HUDEP-2 (cell line): ENCODE data around the gene SLC4A1.
A peak's percentile ranks its signal among the peaks of the same experiment; 100 is the strongest.

Experiments used
- DNase-seq, 76 experiments: peaks; one replicate each; lab custom pipeline; 2025; ENCODE audit not compliant: unreplicated experiment in 76 of 76; lab: John Stamatoyannopoulos, UW

Gene SLC4A1

DNA sequence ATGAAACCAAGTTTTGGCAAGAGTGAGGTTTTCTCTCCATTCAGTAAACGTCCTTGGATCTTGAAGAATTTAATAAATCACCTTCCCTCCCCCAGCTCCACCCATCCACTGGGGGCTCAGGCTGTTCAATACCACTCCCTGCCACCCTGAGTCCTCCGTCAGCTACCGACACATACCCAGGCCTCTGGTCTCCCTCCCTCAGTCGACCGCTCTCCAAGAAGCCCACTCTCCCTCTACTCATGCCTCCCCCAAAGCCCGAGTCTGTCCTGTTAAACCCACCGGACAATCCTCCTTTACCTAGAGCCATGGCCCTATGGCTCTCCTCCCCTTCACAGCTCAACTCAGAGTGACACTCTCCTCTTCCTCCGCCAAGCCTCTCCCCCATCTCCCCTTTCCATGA, 19.7 kb upstream of the SLC4A1 start:
- peak in 5 of 76 experiments; percentile 6 to 65 (median 51) for DNase-seq

DNA sequence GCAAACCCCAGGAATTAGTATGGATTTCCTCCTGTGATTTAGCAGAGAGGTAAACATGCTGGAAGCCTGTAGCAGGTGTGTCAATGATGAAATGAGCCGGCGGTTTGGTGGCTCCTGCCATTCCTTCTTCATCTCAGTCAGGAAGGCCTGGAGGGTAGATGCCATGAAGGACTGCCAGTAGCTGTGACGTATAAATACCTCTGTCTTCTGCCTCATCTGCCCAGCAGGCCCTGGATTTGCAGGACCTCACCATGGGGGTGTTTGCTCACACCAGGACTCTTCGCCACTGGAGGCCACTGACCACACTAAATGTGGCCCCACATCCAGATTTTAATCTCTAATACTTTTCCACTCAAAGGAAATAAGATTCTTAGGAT, 16.1 kb upstream of the SLC4A1 start:
- peak in 1 of 76 experiments; percentile 23 for DNase-seq

DNA sequence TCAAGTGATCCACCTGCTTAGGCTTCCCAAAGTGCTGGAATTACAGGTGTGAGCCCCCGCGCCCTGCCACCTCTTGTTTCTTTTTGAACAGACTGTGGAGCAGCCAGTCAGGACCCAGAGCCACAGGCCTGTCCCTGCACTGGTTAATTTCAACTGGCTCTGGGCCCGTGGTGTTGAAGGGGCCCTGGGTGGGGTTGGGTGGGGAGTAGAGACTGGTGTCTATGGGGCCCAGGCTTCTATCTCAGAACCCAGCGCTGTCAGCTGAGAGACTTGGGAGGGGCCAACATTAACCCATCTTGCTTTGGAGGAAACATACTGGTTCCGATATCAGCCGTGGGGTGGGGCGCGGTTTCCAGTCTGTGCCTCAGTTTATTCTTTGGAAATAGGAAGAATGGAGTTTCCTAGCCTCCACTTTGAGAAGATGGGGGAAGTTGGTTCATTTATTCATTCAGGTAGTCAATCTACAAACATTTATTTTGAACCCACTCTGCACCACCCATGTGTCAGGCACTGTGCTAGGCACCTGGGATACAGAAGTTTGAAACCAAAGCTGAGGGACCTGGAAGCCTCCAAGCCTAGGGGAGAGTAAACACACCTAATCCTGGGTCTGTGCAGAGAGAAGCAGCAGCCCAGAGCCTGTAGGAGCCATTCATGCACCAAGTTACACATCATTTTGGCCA, 15.5 kb upstream of the SLC4A1 start:
- DNase-seq: peak in 74 of 76 experiments; percentile 44 to 95 (median 84)

DNA sequence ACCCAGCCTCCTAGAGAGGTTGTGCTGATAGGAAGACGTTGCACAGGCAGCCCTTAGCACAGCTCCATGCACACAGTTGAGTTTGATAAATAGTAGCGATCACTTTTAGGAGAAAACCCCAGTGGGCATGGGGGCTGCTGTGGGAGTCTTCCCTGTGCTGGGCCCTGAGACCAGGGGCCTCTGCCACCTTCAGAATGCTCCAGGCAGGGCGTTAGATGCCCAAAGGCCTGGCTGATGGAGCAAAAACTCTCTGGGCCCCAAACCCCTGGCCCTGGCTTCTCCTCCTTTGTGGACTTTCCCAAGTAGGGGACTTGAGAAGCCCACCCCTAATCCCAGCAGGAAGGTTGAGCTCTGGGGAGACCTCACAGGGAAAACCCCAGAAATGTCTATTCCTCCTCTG, 14.3 kb upstream of the SLC4A1 start:
- peak in 7 of 76 experiments; percentile 9 to 64 (median 50) for DNase-seq

DNA sequence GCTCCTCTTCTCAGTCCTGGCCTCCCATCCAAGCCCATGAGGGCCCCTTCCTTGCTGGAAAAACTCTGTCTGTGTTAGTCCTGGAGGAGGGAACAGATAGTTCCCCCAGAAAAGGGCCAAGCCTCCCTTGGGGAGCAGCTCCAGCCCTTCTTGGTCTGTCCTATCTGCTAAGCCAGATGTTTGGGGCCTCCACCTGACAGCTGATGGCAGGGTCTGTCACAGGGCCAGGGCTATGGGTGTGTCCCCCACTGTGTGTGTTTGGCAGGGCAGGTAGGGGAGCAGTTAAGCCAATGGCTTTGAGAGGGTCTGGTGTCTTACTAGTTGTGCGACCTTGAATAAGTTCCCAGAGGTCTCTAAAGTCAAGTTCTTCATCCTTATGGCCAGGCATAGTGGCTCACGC, 13.6 kb upstream of the SLC4A1 start:
- peak in 75 of 76 experiments; percentile 32 to 93 (median 80) for DNase-seq

DNA sequence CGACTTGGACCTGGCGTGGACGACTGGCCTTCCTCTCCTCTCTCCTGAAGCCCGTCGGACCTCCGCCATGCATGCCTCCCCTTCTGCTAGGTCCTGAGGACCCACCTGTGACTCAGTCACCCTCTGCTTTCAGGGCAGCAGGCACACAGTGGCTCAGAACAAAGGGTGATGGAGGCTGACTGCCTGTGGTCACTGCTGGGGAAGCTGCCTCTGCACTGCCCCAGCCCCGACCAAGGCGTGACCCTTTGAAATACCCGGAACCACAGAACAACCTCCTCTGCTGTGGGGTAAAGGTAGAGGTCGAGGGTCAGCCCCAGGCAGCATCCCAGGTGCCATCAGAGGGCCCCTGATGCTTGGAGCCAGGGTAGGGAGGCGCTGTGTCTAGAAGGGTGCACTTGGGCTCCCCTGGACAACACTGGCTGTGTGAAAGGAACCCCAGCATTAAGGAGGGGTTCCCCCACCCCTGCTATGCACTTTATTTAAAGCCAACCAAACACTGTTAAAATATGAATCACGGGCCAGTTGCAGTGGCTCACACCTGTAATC, 12.5 kb upstream of the SLC4A1 start:
- DNase-seq: no peak

DNA sequence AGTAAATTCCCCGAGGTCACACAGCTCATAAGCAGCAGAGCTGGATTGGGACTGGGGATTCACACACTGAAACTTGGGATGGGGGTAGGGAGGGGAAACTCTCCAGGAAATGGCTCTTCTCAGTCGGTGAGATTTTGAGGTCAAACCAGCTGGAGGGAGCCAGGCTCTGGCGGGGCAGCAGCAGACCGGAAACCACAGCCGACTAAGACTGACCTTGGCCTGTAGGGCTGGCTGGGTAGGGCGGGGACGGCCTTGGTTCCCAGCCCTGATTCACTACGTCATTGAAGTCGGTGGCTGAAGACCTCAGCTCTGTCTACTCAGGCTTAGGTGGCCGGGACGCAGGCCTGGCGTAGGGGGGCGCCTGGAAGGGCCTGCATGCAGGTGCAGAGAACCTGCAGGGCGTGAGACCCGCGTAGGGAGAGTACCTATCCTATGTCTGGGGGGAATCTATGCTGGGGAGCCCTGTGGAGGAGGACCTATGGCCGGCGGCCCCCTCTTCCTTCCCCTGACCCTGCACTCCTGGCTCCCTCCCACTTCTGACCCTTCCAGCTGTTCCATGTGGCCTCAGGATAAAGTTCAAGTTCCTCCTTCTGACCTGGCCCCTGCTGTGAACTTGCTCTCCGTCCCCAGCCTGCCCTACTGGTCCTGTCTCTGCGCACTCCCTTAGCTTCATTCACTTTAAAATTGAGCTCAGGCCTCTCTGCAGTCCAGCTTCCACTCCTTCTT, 11.9 kb upstream of the SLC4A1 start:
- peak in 52 of 76 experiments; percentile 10 to 78 (median 40) for DNase-seq

DNA sequence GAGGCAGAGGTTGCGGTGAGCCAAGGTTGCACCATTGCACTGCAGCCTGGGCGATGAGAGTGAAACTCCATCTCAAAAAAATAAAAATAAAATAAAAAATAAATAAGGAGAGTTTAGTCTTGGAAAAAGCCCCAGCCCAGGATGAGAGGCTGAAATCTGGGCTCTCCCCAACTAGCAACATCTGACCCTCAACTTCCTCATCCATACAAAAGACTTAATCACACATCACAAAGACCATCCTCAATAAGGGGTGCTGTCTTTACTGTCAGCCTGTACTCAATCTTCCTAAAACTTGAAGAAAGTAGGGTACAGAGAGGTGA, 11.4 kb upstream of the SLC4A1 start:
- no peak for DNase-seq

DNA sequence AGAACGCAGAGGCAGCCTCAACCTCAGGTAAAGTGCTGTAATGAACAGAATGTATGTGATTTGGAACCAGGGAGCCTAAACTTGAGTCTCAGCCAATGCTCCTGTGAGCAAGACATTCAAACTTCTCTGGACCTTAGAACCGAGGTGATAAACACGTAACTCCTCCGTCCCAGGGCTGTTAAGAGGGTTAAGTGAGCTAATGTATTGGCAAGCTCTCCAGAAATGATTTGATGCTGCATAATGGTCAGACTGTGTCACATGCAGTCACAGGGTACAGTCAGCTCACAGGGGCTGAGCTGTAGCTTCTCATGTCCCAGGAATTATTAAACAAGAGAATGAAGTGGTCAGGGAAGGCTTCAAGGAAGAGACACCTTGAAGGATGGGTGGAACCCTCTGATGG, 10.0 kb upstream of the SLC4A1 start:
- peak in 6 of 76 experiments; percentile 8 to 39 (median 22) for DNase-seq

DNA sequence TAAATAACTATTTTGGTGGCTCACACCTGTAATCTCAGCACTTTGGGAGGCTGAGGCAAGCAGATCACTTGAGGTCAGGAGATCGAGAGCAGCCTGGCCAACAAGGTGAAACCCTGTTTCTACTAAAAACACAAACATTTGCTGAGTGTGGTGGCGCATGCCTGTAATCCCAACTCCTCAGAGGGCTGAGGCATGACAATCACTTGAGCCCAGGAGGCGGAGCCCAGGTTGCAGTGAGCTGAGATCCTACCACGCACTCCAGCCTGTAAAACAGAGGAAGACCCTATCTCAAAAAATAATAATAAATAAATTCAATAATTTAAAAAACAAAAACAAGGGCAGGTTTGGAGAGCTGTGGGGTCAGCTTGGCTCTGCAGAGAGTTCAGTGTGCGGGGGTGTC, 5.7 kb upstream of the SLC4A1 start:
- DNase-seq: no peak

DNA sequence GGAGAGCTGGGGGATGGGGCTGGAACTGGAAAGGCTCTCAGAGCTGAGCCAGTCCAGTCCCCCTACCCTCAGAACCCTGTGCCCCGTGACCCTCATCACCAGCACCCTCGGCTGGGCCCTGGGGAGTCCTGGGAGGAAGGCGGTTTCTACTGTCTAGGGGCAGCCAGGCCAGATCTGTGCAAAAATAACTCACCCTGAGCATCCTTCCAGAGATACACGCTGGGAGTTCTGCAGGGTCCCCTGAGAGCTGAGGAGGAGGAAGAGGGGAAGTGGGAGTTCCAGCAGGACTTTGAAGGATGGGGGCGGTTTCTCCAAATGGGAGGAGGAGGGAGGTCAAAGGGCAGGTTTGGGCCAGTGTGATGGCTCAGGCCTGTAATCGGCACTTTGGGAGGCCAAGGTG, 5.0 kb upstream of the SLC4A1 start:
- no peak for DNase-seq

DNA sequence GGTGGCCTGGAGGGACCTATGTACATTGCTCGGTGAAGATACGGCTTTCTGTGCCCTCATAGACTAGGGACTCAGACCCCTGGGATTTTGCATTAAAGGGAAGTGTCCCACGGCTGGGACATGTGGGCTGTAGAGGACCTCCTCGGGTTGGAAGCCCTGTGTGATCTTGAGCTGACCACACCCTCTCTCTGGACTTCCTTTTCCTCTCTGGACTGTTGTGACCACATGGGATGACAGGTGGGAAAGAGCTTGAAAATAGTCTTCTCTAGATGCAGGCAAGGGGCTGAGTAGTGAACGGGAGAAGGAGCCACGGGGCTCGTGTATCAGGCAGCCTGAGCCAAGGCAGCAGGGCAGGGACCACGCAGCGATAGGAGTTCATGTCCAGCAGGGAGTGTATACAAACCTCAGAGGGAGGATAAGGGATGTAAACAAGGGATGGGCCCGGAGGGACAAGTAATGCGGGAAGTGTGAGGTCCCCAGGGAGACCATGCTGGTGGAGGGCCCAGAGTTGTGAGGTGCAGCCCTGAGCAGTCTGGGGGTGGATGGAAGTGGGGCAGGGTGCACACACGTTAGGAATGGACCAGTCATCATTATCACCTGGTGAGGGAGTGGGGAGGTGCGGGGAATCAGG, 4.5 kb upstream of the SLC4A1 start:
- no peak for DNase-seq

DNA sequence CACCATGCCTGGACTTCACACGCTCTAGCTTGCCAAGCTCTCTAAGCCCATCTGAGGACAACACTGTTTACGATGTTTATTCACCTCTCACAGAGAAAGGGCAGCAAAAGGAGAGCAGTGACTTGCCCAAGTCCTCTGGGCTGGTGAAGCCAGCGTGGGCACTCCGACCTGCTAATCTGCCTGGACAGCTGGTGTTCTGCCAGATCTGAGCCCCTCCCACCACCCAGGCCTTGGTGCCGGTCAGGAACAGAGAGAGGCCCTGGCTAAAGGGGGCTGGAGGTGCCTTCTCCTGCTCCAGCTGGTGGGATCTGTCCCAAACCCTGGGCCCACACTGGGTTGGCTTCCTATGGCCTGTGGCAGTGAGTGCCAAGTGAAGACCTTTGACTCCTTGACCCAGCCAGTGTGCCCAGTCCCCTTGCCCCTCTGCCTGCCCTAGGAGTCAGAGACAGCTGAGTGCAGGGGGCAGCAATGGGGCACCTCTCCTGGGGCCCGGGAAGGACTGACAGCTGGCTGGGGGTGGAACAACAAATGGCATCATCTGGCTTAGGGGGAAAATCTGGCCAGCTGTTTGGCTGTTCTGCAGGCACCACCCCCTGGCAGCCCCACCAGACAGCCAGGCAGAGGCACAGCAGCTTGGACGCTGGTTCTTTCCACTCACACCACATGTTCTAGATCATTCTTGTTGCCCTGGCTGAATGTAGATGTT, 1.8 kb upstream of the SLC4A1 start:
- peak in 42 of 76 experiments; percentile 5 to 72 (median 40) for DNase-seq

DNA sequence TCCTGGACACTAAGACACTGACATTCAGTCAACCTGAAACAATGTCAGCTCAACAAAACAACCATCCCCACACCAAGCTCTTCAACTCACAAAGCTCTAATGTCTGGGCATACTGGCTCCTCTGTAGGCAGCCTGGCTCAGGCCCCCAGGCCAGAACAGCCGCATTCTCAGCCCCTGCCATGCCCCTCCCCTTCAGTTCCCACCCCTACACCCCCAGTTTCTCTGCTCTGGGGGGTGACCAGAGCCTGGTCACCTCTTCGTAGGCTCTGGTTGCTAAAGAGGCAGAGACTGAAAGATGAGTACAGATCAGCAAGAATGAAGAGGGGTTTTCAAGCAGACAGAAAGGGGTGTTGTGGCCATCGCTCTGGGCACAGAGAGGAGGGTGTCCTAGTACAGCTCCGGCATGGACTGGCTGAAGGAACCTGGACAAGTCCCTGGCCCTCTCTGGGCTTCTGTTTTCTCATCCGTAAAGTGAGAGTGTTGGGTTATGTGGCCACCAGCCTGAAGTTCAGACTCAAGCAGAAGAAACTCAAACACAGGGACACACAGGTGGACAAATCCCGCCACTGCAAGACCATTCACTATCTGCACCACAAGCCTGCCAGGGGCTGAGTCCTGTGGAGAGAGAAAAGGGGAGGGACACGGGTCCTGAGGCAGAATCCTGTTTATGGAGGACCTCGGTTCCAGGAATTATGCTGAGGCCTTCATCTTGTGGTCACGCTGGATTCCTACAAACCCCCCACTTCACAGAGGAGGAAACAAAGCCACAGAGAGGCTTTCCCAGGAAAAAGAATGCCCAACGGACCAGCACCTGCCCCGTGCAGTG, 987 bp upstream of the SLC4A1 start:
- DNase-seq: peak in 11 of 76 experiments; percentile 13 to 68 (median 30)

DNA sequence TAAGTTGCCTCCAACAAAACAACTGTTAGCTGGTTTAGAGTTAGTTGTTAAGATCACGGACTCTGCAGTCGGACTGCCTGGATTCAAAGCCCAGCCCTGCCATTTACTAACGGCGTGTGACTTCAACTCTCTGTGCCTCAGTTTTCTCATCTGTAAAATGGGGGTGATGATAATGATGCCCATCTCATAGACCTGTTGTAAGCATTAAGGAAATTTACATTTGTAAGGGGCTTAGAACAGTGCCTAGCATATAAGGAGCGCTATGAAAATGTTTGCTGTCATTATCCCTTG, 825 bp downstream of the SLC4A1 start:
- DNase-seq: peak in 3 of 76 experiments; percentile 34 to 68 (median 51)

DNA sequence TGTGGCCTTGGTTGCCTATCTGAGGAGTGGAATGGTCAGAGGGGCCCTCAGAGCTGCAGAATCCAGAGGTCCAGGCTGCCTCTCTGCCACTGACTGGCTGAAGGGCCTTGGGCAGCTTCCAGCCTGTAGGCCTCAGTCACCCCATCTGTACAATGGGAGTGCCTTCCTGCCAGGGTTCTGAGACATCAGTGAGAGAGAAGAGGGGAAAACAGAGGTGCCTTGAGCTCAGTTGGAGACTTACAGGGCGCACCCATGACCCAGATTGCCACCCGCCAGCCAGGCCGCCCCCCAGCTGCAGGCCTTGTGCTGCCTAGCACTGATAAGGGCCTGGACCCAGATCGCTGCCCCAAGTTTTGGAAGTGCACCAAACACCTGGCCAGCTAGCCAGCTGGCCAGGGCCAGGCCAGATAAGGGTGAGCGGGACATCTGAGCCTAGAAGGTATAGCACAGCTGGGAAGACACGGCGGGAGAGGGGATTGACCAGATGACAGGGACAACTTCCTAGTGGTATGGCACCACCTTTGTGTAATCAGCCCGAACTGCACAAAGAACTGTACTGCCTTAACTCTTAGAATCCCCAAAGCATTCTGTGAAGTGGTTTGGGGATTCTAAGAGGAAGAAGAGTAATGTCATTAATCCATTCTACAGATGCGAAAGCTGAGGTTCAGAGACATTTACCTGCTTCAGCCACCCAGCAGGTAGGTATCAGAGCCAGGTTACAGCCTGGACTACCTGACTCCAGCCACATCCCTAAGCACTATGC, 1.4 kb downstream of the SLC4A1 start:
- DNase-seq: peak in 75 of 76 experiments; percentile 51 to 98 (median 94)

DNA sequence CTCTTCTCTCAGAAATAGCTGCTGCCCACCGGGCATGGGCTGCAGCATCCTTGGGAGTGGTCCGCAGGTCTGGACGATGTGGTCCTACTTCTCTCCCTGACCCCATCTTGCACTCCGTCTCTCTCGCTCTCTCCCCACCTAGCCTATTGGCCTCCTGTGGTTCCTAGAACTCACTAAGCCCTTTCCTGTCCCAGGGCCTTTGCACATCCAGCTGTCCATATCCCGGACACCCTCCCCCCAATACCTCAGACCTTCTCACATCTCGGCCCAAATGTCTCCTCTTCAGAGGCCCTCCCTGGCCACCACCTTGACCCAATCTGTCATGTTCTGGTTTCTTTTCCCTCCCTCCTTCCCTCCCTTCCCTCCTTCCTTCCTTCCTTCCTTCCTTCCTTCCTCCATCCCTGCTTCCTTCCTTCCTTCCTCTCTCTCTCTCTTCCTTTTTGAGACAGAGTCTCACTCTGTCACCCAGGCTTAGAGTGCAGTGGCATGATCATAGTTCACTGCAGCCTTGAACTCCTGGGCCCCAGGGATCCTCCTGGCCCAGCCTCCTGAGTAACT, 4.5 kb downstream of the SLC4A1 start:
- DNase-seq: no peak

DNA sequence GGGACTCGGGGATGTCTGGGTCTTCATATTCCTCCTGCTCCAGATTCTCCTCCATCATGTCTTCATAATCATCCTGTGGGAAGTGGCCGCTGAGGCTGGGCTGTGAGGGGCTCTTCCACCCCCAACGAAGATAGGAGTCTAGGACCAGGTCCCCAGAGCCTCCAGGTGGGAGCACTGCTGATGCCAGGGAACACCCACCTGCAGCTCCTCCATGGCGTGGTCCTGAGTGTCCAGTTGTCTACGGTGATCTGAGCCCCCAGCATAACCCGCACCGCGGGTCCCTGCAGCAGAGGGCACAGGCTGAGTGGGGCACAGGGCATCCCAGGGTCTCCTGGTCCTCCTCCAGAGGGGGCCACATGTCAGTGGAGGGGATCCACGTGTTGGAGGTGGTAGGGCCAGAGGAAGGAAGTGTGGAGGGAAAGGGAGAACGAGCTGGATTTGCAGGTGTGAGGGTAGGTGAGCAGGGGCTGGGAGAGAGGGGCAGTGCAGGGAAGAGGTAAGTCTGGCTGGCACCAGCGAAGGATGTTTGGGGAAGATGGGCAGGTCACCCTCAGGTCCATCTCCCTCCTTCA, 5.2 kb downstream of the SLC4A1 start:
- no peak for DNase-seq

DNA sequence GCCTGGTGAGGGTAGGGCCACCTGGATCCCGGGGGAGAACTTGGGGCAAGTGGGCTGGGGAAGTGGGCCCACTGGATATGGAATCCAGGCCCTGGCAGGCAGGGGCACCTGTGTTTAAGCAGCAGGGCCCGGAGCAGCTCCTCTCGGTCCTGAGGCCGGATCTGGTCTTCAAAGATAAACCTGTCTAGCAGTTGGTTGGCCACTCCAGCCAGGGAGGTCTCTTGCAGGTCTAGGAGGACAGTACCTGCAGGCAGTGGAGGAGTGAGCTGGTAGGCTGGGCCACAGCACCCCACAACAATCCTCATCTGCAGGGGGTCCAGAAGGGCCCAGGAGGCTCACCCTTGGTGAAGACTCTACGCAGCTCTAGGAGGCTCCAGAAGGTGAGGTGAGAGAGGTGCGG, 7.6 kb downstream of the SLC4A1 start:
- DNase-seq: no peak
